ENCODE data around the gene CPNE6.
"Not testable (repeated sequence)": the region's sequence is repeated elsewhere in the genome, so short reads cannot be mapped to it uniquely, and the experiment has no call there.

CPNE6 gene

DNA sequence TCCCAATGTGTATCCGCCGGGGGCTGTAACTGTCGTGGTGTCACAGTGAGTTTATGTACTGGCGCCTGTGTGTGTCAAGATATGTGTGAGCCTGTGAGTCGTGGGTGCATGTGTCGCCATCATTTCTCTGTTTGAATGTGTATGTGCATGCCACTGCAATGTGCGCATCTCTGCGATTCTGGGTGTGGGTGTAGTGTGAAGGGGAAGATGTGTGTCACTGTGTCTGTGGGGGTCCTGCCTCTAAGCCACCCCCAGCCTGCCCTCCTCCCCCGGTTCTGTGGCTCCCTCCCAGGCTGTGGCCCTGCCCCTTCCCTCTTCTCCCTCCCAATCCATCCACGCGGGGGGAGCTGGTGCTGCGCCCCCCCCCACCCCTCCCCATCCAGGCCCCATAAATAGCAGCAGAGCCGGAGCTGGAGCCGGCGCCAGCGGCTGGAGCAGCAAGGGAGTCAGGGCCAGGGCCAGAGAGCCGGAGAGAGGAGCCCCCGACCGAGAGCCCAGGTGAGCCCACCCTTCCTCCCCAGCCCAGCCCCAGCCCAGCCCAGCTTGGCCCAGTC, at the start of gene CPNE6:
Gene CPNE6 (plus strand): TSS at position 419 of the 554 bp plus-strand sequence. CDS start 1,375 bp downstream, outside the sequence.
- TF ChIP-seq SUZ12 (IDR thresholded peaks at IDR 0.05; ENCODE audit: extremely low read depth, insufficient read depth, insufficient read length) (no peak), ZNF274 (IDR thresholded peaks at IDR 0.05; ENCODE audit: low read depth, low read length) (no peak), YY1 (IDR thresholded peaks at IDR 0.05; ENCODE audit: insufficient read depth, insufficient read length) (no peak)
- H3K27me3 ChIP-seq (ENCODE audit: insufficient read depth, insufficient read length), result no peaks in the 10 kb centered on the region
- H3K9me3 ChIP-seq (ENCODE audit: insufficient read depth, low read length), result no peaks in the 10 kb centered on the region
- peaks cover 8% of the 10 kb centered on the region for H3K4me1 ChIP-seq (ENCODE audit: insufficient read depth, insufficient read length)
- no peaks in the 10 kb centered on the region for H3K36me3 ChIP-seq (ENCODE audit: insufficient read depth, insufficient read length, low read length)
- no peak for DNase-seq (ENCODE audit: low read depth, low spot score)
- H3K9ac ChIP-seq (ENCODE audit: insufficient read length, low read depth), result no peak within 1 kb of the TSS
- no peak within 1 kb of the TSS for H3K4me3 ChIP-seq (ENCODE audit: insufficient read length, low read depth)

DNA sequence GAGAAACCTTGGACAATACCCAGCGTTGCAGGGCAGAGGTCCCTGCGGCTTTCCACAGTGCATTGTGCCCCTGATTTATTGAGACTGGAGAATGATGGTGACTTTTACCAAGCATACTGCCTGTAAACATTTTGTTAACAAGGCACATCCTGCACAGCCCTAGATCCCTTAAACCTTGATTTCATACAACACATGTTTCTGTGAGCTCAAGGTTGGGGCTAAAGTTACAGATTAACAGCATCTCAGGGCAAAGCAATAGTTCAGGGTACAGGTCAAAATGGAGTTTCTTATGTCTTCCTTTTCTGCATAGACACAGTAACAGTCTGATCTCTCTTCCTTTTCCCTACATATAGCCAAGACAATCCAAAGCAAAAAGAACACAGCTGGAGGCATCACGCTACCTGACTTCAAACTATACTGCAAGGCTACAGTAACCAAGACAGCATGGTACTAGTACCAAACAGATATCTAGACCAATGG, 46.4 kb upstream of the CPNE6 start:
- H3K4me1 ChIP-seq (ENCODE audit: insufficient read depth, insufficient read length); DNase-seq (ENCODE audit: low read depth, low spot score); H3K36me3 ChIP-seq (ENCODE audit: insufficient read depth, insufficient read length, low read length); H3K9me3 ChIP-seq (ENCODE audit: insufficient read depth, low read length); H3K4me3 ChIP-seq (ENCODE audit: insufficient read length, low read depth); H3K9ac ChIP-seq (ENCODE audit: insufficient read length, low read depth); H3K27me3 ChIP-seq (ENCODE audit: insufficient read depth, insufficient read length): not testable (repeated sequence)

GRCh38 chr14:24029687-24030086, 41.7 kb upstream of the CPNE6 start:
- not testable (repeated sequence) for H3K27me3 ChIP-seq (ENCODE audit: insufficient read depth, insufficient read length); H3K4me3 ChIP-seq (ENCODE audit: insufficient read length, low read depth); H3K4me1 ChIP-seq (ENCODE audit: insufficient read depth, insufficient read length); DNase-seq (ENCODE audit: low read depth, low spot score); H3K9ac ChIP-seq (ENCODE audit: insufficient read length, low read depth); H3K36me3 ChIP-seq (ENCODE audit: insufficient read depth, insufficient read length, low read length)
- H3K9me3 ChIP-seq (ENCODE audit: insufficient read depth, low read length), result peaks cover 13% of the 10 kb centered on the region; the same call in 1 of the 2 replicates

GRCh38 chr14:24031331-24031730, 40.0 kb upstream of the CPNE6 start:
- not testable (repeated sequence) for H3K36me3 ChIP-seq (ENCODE audit: insufficient read depth, insufficient read length, low read length); H3K4me1 ChIP-seq (ENCODE audit: insufficient read depth, insufficient read length); H3K9ac ChIP-seq (ENCODE audit: insufficient read length, low read depth); DNase-seq (ENCODE audit: low read depth, low spot score); H3K4me3 ChIP-seq (ENCODE audit: insufficient read length, low read depth); H3K27me3 ChIP-seq (ENCODE audit: insufficient read depth, insufficient read length)
- peaks cover 13% of the 10 kb centered on the region; the same call in 1 of the 2 replicates for H3K9me3 ChIP-seq (ENCODE audit: insufficient read depth, low read length)

DNA sequence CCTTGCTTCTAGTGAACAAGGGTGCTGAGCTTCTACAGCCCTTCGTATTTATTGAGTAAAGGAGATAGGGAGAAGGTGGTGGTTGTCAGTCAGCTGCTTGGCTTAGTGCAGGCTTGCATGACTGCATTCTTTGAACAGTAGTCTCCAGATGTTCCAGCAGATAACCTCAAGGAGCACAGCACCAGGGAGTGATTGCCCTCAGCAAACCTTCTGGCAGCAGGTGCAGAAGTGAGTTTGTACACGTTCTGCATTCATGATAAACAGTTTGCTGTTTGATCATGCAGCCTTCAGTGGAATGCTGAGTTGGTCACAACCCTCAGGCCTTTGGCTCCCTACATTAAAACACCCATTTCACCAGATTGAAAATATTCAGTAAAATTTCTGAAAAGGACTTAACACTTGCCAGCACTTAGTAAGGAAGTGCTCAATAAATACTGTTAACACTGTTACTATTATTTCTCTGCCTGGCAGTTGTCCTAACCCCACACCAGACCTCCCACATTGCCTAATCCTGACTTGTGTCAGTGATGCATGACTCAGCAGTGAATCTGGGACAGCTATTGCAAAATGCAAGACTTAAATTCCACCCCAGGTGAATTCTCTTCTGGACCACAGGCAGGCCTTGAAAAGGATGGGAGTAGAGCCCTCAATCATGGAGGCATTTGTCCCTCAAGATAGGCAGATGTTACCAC, 38.5 kb upstream of the CPNE6 start:
- TF ChIP-seq ZNF274 (IDR thresholded peaks at IDR 0.05; ENCODE audit: low read depth, low read length) (no peak), YY1 (IDR thresholded peaks at IDR 0.05; ENCODE audit: insufficient read depth, insufficient read length) (no peak), SUZ12 (IDR thresholded peaks at IDR 0.05; ENCODE audit: extremely low read depth, insufficient read depth, insufficient read length) (no peak)
- H3K27me3 ChIP-seq (ENCODE audit: insufficient read depth, insufficient read length), result no peaks in the 10 kb centered on the region
- H3K4me1 ChIP-seq (ENCODE audit: insufficient read depth, insufficient read length), result no peaks in the 10 kb centered on the region
- no peak for DNase-seq (ENCODE audit: low read depth, low spot score)
- no peaks in the 10 kb centered on the region for H3K36me3 ChIP-seq (ENCODE audit: insufficient read depth, insufficient read length, low read length)
- no peak overlapping the region for H3K9ac ChIP-seq (ENCODE audit: insufficient read length, low read depth)
- no peak overlapping the region for H3K4me3 ChIP-seq (ENCODE audit: insufficient read length, low read depth)
- H3K9me3 ChIP-seq (ENCODE audit: insufficient read depth, low read length), result peaks cover 13% of the 10 kb centered on the region; the same call in 1 of the 2 replicates

DNA sequence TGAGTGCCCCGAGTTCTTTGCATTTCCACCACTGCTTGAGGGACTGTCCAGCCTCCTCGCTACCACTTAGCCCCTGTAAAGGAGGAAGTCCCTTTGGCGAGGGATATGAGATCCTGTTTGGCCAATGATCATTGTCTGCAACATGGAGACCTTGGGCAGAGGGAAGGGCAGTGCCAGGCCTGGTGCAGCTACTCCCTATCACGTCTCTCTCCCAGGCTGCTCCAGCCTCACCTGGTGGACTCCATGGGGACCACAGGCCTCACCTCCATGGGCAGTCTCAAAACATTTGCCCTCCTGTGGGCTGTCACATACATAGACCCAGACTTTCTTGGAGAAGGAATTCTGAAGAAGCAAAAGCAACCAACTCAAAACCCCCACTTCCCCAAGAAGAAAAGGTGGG, 35.6 kb upstream of the CPNE6 start:
- H3K4me3 ChIP-seq (ENCODE audit: insufficient read length, low read depth), result peak overlapping the region; percentile 61
- H3K36me3 ChIP-seq (ENCODE audit: insufficient read depth, insufficient read length, low read length); H3K27me3 ChIP-seq (ENCODE audit: insufficient read depth, insufficient read length); DNase-seq (ENCODE audit: low read depth, low spot score); H3K9ac ChIP-seq (ENCODE audit: insufficient read length, low read depth); H3K4me1 ChIP-seq (ENCODE audit: insufficient read depth, insufficient read length): not testable (repeated sequence)
- H3K9me3 ChIP-seq (ENCODE audit: insufficient read depth, low read length), result peaks cover 13% of the 10 kb centered on the region; the same call in 1 of the 2 replicates

GRCh38 chr14:24036169-24036962, 35.0 kb upstream of the CPNE6 start:
- TF ChIP-seq ZNF274 (IDR thresholded peaks at IDR 0.05; ENCODE audit: low read depth, low read length), result no peak
- Histone ChIP-seq H3K4me3 (ENCODE audit: insufficient read length, low read depth) (peak overlapping the region; percentile 61), H3K9ac (ENCODE audit: insufficient read length, low read depth) (peak overlapping the region; percentile 83), H3K9me3 (ENCODE audit: insufficient read depth, low read length) (peaks cover 13% of the 10 kb centered on the region; the same call in 1 of the 2 replicates), H3K4me1 (ENCODE audit: insufficient read depth, insufficient read length) (no peaks in the 10 kb centered on the region), H3K36me3 (ENCODE audit: insufficient read depth, insufficient read length, low read length) (no peaks in the 10 kb centered on the region), H3K27me3 (ENCODE audit: insufficient read depth, insufficient read length) (no peaks in the 10 kb centered on the region)
- DNase-seq (ENCODE audit: low read depth, low spot score), result no peak

DNA sequence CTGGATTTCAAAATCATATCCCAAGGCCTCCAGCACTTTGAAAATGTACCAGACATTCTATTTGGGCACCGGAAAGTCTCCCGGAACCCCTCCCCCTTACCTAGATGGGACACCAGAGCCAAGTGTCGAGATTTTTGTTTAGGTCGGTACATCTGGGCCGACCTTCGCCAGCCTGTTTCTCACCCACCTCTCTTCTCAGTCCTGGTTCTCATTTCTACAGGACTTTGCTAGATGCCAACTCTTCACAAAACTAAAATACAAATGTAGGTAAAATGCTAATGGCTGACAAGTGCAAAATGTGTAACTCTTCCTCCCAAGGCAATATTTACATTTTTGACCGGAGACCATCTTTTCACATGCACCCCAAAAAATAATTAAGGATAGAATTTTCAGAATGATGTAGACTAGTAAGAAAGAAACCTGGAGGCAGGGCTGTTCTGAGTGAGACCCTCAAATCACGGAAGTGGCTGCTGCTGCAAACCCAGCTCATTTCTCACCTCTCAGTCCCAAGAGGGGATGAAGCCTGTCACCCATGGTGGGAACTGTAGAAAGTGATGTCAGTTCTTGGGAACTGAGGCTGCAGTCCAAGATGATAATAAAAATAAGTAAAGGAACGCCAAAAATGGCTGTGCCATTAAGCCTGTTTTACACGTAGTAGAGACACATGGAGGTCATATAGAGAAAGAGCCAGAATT, 34.3 kb upstream of the CPNE6 start:
- H3K9ac ChIP-seq (ENCODE audit: insufficient read length, low read depth); H3K4me3 ChIP-seq (ENCODE audit: insufficient read length, low read depth); H3K27me3 ChIP-seq (ENCODE audit: insufficient read depth, insufficient read length); H3K36me3 ChIP-seq (ENCODE audit: insufficient read depth, insufficient read length, low read length); DNase-seq (ENCODE audit: low read depth, low spot score); H3K4me1 ChIP-seq (ENCODE audit: insufficient read depth, insufficient read length): not testable (repeated sequence)
- H3K9me3 ChIP-seq (ENCODE audit: insufficient read depth, low read length), result peaks cover 10% of the 10 kb centered on the region; the same call in 1 of the 2 replicates

Measured in NT2/D1 (cell line).